Measurements from ENCODE around the gene PDE10A.
"Not testable (repeated sequence)": the region's sequence is repeated elsewhere in the genome, so short reads cannot be mapped to it uniquely, and the experiment has no call there.

The PDE10A gene

GRCh38 chr6:165632194-165632593 lies 30.8 kb downstream of the PDE10A start:
- H3K4me3 ChIP-seq (ENCODE audit: low read length): no peak overlapping the region
- DNase-seq (ENCODE audit: low read depth): no peak
- no peak for TF ChIP-seq CTCF (IDR thresholded peaks at IDR 0.05; ENCODE audit: insufficient read depth, low read depth, low read length, missing control alignments)

- no peak for TF ChIP-seq CTCF (IDR thresholded peaks at IDR 0.05; ENCODE audit: insufficient read depth, low read depth, low read length, missing control alignments)
- DNase-seq (ENCODE audit: low read depth): no peak
- no peak overlapping the region for H3K4me3 ChIP-seq (ENCODE audit: low read length)
These were observed 32.5 kb downstream of the PDE10A start for GRCh38 chr6:165630544-165630953.

- no peak for TF ChIP-seq CTCF (IDR thresholded peaks at IDR 0.05; ENCODE audit: insufficient read depth, low read depth, low read length, missing control alignments)
- no peak for DNase-seq (ENCODE audit: low read depth)
- no peak overlapping the region for H3K4me3 ChIP-seq (ENCODE audit: low read length)
These were observed 34.1 kb downstream of the PDE10A start for GRCh38 chr6:165628955-165629354.

GRCh38 chr6:165627366-165627765 lies 35.7 kb downstream of the PDE10A start:
- no peak for DNase-seq (ENCODE audit: low read depth)
- no peak for TF ChIP-seq CTCF (IDR thresholded peaks at IDR 0.05; ENCODE audit: insufficient read depth, low read depth, low read length, missing control alignments)

GRCh38 chr6:165626711-165627110 lies 36.3 kb downstream of the PDE10A start:
- no peak overlapping the region for H3K4me3 ChIP-seq (ENCODE audit: low read length)
- no peak for DNase-seq (ENCODE audit: low read depth)
- no peak for TF ChIP-seq CTCF (IDR thresholded peaks at IDR 0.05; ENCODE audit: insufficient read depth, low read depth, low read length, missing control alignments)

More at GRCh38 chr6:165627366-165627765, 35.7 kb downstream of the PDE10A start:
- no peak overlapping the region for H3K4me3 ChIP-seq (ENCODE audit: low read length)

- H3K4me3 ChIP-seq (ENCODE audit: low read length): no peak overlapping the region
- no peak for TF ChIP-seq CTCF (IDR thresholded peaks at IDR 0.05; ENCODE audit: insufficient read depth, low read depth, low read length, missing control alignments)
- no peak for DNase-seq (ENCODE audit: low read depth)
These were observed 38.0 kb downstream of the PDE10A start for GRCh38 chr6:165624871-165625639.

GRCh38 chr6:165621940-165622339 lies 41.1 kb downstream of the PDE10A start:
- DNase-seq (ENCODE audit: low read depth): no peak
- H3K4me3 ChIP-seq (ENCODE audit: low read length): no peak overlapping the region
- no peak for TF ChIP-seq CTCF (IDR thresholded peaks at IDR 0.05; ENCODE audit: insufficient read depth, low read depth, low read length, missing control alignments)

GRCh38 chr6:165618891-165619290 lies 44.1 kb downstream of the PDE10A start:
- not testable (repeated sequence) for DNase-seq (ENCODE audit: low read depth); H3K4me3 ChIP-seq (ENCODE audit: low read length)

All from epithelial cell of esophagus (primary cell).